HFFc6 (cell line): Measurements from ENCODE around the gene RLN1. TPM values are rescaled to one million over a fixed set of nuclear protein-coding genes. Genes with fewer than 3 reads are reported as not detected.
A peak's percentile ranks its signal among the peaks of the same experiment; 100 is the strongest.

Source experiments
- DNase-seq: peaks from one replicate; pipeline ENCODE4 v3.0.0-alpha.2; 2018
- H3K27ac Mint-ChIP-seq: 2 replicates; pipeline ENCODE4 v1.8.0; 2020; ENCODE audit warnings: mild to moderate bottlenecking, mixed read lengths
- H3K27me3 Mint-ChIP-seq: 2 replicates; pipeline ENCODE4 v1.8.0; 2021; ENCODE audit warnings: mild to moderate bottlenecking, moderate library complexity, mixed read lengths; ENCODE audit not compliant: insufficient read depth
- H3K36me3 Mint-ChIP-seq: 2 replicates; pipeline ENCODE4 v1.8.0; 2021; ENCODE audit warnings: low read depth, mixed read lengths
- H3K4me1 Mint-ChIP-seq: 2 replicates; pipeline ENCODE4 v1.8.0; 2020; ENCODE audit warnings: low read depth, mixed read lengths
- H3K4me3 Mint-ChIP-seq: 2 replicates; pipeline ENCODE4 v1.8.0; 2020; ENCODE audit warnings: mild to moderate bottlenecking, moderate library complexity, mixed read lengths
- H3K9me3 Mint-ChIP-seq: 2 replicates; pipeline ENCODE4 v1.8.0; 2020; ENCODE audit warnings: mild to moderate bottlenecking, mixed read lengths
- total RNA-seq, 6 experiments: library from RNA; stranded (reverse); fragmentation: NEBNext Ultra II Directional; extraction: Animal tissue kit (Norgen Biotek cat#: 25700); gene quantifications; 2 replicates in 1 of 6; 3 replicates in 5 of 6; pipeline ENCODE4 v1.2.3, GENCODE V29; 2021
- TF ChIP-seq, protein P1 (sequence below): fragments of 200-600 bp; sonication (generic); IDR thresholded peaks from 2 replicates; pipeline ENCODE4 v1.5.0; 2021; ENCODE audit warnings: antibody characterized with exemption, mild to moderate bottlenecking

RLN1 gene
- total RNA-seq, 6 experiments from 2014 or later: not detected

DNA sequence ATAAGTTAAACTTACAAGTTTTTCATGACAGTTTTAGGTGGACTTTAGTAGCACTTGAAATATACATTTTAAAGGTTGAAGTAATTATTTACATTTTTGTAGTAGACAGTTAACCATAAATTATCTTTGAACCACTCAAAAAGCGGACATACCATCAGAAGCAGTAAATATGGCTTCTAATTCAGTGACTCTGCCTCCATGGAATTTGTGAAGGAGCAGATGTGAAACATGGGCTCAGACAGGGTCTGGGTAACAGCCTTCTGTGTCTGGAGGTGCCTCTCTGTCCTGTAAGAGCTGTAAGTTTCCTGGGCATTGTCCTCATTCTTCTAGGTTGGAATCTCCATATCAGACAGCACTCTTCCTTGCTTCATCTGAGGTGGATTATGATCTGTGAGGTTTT, 47.5 kb downstream of the RLN1 start:
- DNase-seq: peak; percentile 34

DNA sequence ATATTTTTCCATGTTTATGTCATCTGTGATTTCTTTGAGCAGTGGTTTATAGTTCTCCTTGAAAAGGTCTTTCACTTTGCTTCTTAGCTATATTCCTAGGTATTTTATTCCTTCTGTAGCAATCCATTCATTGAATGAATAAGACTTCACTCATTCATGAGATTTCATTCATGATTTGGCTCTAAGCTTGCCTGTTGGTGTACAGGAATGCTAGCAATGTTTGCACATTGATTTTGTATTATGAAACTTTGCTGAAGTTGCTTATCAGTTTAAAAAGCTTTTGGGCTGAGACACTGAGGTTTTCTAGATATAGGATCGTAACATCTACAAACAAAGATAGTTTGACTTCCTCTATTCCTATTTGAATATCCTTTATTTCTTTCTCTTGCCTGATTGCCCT, 51.1 kb downstream of the RLN1 start:
- TF ChIP-seq, protein P1, sequence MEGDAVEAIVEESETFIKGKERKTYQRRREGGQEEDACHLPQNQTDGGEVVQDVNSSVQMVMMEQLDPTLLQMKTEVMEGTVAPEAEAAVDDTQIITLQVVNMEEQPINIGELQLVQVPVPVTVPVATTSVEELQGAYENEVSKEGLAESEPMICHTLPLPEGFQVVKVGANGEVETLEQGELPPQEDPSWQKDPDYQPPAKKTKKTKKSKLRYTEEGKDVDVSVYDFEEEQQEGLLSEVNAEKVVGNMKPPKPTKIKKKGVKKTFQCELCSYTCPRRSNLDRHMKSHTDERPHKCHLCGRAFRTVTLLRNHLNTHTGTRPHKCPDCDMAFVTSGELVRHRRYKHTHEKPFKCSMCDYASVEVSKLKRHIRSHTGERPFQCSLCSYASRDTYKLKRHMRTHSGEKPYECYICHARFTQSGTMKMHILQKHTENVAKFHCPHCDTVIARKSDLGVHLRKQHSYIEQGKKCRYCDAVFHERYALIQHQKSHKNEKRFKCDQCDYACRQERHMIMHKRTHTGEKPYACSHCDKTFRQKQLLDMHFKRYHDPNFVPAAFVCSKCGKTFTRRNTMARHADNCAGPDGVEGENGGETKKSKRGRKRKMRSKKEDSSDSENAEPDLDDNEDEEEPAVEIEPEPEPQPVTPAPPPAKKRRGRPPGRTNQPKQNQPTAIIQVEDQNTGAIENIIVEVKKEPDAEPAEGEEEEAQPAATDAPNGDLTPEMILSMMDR: no peak
- Mint-ChIP-seq H3K9me3 (no peaks in the 10 kb centered on the region), H3K27me3 (peaks cover 11% of the 10 kb centered on the region), H3K4me3 (no peak overlapping the region), H3K4me1 (peaks cover 16% of the 10 kb centered on the region), H3K27ac (no peak overlapping the region), H3K36me3 (no peaks in the 10 kb centered on the region)
- no peak for DNase-seq

More for the DNA sequence above, 47.5 kb downstream of the RLN1 start:
- no peak overlapping the region for H3K27ac Mint-ChIP-seq
- H3K4me3 Mint-ChIP-seq: no peak overlapping the region
- peaks cover 18% of the 10 kb centered on the region for H3K27me3 Mint-ChIP-seq
- peaks cover 16% of the 10 kb centered on the region for H3K4me1 Mint-ChIP-seq
- TF ChIP-seq, protein P1: no peak
- peaks cover 6% of the 10 kb centered on the region; the same call in 1 of the 2 replicates for H3K9me3 Mint-ChIP-seq
- H3K36me3 Mint-ChIP-seq: no peaks in the 10 kb centered on the region

DNA sequence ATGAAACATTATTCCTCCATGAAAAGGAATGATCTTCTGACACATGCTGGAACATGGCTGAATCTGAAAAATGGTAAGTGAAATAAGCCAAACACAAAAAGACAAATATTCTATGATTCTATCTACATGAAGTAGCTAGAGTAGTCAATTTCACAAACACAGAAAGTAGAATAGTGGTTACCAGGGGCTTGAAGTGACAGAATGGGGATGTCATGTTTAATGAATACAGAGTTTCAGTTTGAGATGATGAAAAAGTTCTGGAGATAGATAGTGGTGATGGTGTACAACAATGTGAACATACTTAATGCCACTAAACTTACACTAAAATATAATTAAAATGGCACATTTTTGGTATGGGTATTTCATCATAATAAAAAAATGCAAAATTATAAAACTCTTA, 53.4 kb downstream of the RLN1 start:
- H3K9me3 Mint-ChIP-seq: no peaks in the 10 kb centered on the region
- H3K4me1 Mint-ChIP-seq: no peaks in the 10 kb centered on the region; the same call in 1 of the 2 replicates
- no peak for DNase-seq
- no peak overlapping the region for H3K4me3 Mint-ChIP-seq
- H3K27ac Mint-ChIP-seq: no peak overlapping the region
- no peaks in the 10 kb centered on the region for H3K36me3 Mint-ChIP-seq
- TF ChIP-seq, protein P1: no peak
- H3K27me3 Mint-ChIP-seq: peaks cover 14% of the 10 kb centered on the region

Other genes with a start within 250 kb of the RLN1 start
- not detected for gene INSL6, start 154.2 kb downstream of the RLN1 start, total RNA-seq
- not detected for gene INSL4, start 108.5 kb downstream of the RLN1 start, total RNA-seq
- not detected for gene RLN2, start 35.2 kb downstream of the RLN1 start, total RNA-seq
- gene PLGRKT, start 98.0 kb upstream of the RLN1 start, total RNA-seq: 10 to 100 TPM; 18.0 to 26.5 (median 21.4) TPM
- 10 to 100 TPM; 10.3 to 15.9 (median 13.0) TPM for gene CD274, start 110.7 kb upstream of the RLN1 start, total RNA-seq
- 10 to 100 TPM; 31.6 to 50.9 (median 42.6) TPM for gene PDCD1LG2, start 170.7 kb upstream of the RLN1 start, total RNA-seq